Small intestine (tissue), 7 donors: Measurements from ENCODE around the gene NEUROD1. TPM values are rescaled to one million over a fixed set of nuclear protein-coding genes. Genes with fewer than 3 reads are reported as not detected.

Experiments
- DNase-seq, 2 donors: peaks; one replicate each; pipeline versions ENCODE4 v3.0.0 to v3.0.0-alpha.2; 2013
- FAIRE-seq: peaks from 2 replicates; lab custom pipeline; 2012; peaks lifted over from hg19 to GRCh38; lab: Jason Lieb, UNC
- H3K27ac ChIP-seq, 3 donors: one replicate each; pipeline ENCODE4 v1.5.1; 2013; ENCODE audit warnings: low read length in 2 of 3, mild to moderate bottlenecking in 2 of 3, control low read depth in 1 of 3, inconsistent platforms in 1 of 3, low read depth in 1 of 3, moderate library complexity in 1 of 3
- H3K27me3 ChIP-seq, 3 donors: one replicate each; pipeline ENCODE4 v1.6.1; 2013; ENCODE audit warnings: low read length in 3 of 3, inconsistent platforms in 1 of 3; ENCODE audit not compliant: control insufficient read depth in 3 of 3, insufficient read depth in 3 of 3
- H3K36me3 ChIP-seq, 3 donors: one replicate each; pipeline ENCODE4 v1.6.1; 2013; ENCODE audit warnings: low read length in 3 of 3, inconsistent platforms in 1 of 3, low read depth in 1 of 3, mild to moderate bottlenecking in 1 of 3, moderate library complexity in 1 of 3; ENCODE audit not compliant: control insufficient read depth in 3 of 3, insufficient read depth in 2 of 3
- H3K4me1 ChIP-seq, 3 donors: one replicate each; pipeline ENCODE4 v1.6.1; 2013; ENCODE audit warnings: low read length in 2 of 3, inconsistent platforms in 1 of 3, low read depth in 1 of 3, mild to moderate bottlenecking in 1 of 3, moderate library complexity in 1 of 3; ENCODE audit not compliant: control insufficient read depth in 3 of 3, insufficient read depth in 2 of 3
- H3K4me3 ChIP-seq, 3 donors: one replicate each; pipeline ENCODE4 v1.5.1; 2013; ENCODE audit warnings: low read length in 3 of 3, control low read depth in 1 of 3, inconsistent platforms in 1 of 3, low read depth in 1 of 3, mild to moderate bottlenecking in 1 of 3, moderate library complexity in 1 of 3
- H3K9me3 ChIP-seq, 2 donors: one replicate each; pipeline ENCODE4 v1.6.1; 2013; ENCODE audit warnings: low read depth in 1 of 2, low read length in 1 of 2; ENCODE audit not compliant: control insufficient read depth in 2 of 2, insufficient read depth in 1 of 2
- WGBS, 3 donors: extraction: QIAGEN DNeasy Blood & Tissue Kit; methylation state at CpG; one replicate each; pipeline ENCODE4 v1.1.7; 2013; 5-methylcytosine and 5-hydroxymethylcytosine counted together
- polyA plus RNA-seq, 4 donors: library from polyadenylated mRNA; stranded (reverse) in 3 of 4; unstranded in 1 of 4; fragments of 200-250 nt in 3 of 4; fragments of 120-200 nt in 1 of 4; gene quantifications; one replicate each; pipeline versions ENCODE4 v1.2.1 to v1.2.3, GENCODE V29; 2013
- donor health status: healthy with polysubstance abuse.
- donor health status: control.
- donor health status: control.
- donor health status: Bipolar disorder and iron deficiency.
- donor health status: healthy.

Gene NEUROD1
- polyA plus RNA-seq, 4 donors = 1.4 to 33.6 (median 3.5) TPM

DNA sequence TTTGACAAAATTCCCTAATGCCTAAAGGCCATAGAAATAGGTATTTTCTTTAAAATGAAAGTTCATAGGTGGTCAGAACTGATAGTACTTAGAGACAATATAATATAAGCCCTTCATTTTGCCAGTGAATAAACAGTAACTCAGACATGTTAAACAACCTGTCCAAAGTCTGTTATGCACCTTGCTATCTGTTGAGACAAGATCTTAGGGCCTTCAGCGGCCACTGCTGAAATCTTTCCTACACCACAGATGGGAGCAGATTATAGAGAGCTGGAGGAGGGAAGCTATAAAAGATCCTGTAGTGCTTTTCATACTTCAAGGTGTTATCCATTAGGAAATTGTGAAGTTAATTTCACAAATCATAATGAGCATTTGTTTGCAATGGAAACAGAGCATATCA, 37.2 kb downstream of the NEUROD1 start:
- no peaks in the 10 kb centered on the region for H3K4me1 ChIP-seq
- no peak overlapping the region for H3K4me3 ChIP-seq
- no peak overlapping the region for H3K27ac ChIP-seq
- DNase-seq (peak in 1 of 2 donors; percentile 48), FAIRE-seq (no peak)
- no peaks in the 10 kb centered on the region for H3K27me3 ChIP-seq
- 19 to 55% (median 38%) methylated on average over 1 of the region's 1 CpG for WGBS, 3 donors
- no peaks in the 10 kb centered on the region for H3K9me3 ChIP-seq
- H3K36me3 ChIP-seq = no peaks in the 10 kb centered on the region

DNA sequence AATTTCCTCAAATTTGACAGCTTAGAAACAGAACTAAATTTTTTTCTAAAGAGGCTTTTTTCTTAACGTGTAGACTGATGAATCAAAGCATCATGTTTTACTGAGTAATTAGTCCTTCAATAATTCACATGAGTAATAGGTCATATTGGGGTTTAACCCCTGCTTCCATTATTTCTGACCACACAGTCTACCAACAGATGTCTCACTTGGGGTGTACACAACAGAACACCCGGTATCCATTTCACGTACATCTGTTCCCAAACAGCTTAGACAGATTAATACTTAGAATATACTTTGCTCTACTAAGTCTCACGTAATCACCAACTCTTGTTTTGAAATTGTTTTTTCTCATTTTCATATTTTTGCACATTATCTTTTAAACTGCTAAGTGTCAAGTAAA, 38.2 kb downstream of the NEUROD1 start:
- no peaks in the 10 kb centered on the region for H3K27me3 ChIP-seq
- no peak overlapping the region for H3K4me3 ChIP-seq
- H3K36me3 ChIP-seq = no peaks in the 10 kb centered on the region
- H3K9me3 ChIP-seq = no peaks in the 10 kb centered on the region
- H3K27ac ChIP-seq = no peak overlapping the region
- no peaks in the 10 kb centered on the region for H3K4me1 ChIP-seq
- DNase-seq (no peak), FAIRE-seq (no peak)
- WGBS, 3 donors = 71 to 87% (median 80%) methylated on average over 4 of the region's 4 CpGs

DNA sequence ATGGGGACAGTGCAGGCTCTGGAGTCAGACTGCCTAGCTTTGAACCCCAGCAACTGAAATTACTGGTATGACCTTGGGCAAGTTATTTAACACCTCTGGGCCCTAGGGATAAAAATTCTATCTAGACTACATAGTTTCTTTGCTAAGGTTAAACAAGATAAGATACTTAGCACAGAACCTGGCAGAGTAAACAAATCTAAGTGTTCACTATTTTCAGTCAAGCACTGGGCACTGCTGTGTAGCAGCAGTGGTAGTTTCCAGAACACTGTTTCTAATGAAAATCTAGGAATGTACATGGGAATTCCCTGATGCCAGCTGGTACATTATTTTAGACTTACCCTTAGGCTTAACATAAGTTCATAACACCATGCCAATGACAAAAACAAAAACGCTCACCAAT, 40.6 kb downstream of the NEUROD1 start:
- no peak overlapping the region for H3K4me3 ChIP-seq
- H3K4me1 ChIP-seq = no peaks in the 10 kb centered on the region
- 0 to 63% (median 38%) methylated on average over 1 of the region's 1 CpG for WGBS, 3 donors
- DNase-seq = no peak
- no peaks in the 10 kb centered on the region for H3K36me3 ChIP-seq
- H3K27me3 ChIP-seq = no peaks in the 10 kb centered on the region
- no peak overlapping the region for H3K27ac ChIP-seq
- no peak for FAIRE-seq
- no peaks in the 10 kb centered on the region for H3K9me3 ChIP-seq

DNA sequence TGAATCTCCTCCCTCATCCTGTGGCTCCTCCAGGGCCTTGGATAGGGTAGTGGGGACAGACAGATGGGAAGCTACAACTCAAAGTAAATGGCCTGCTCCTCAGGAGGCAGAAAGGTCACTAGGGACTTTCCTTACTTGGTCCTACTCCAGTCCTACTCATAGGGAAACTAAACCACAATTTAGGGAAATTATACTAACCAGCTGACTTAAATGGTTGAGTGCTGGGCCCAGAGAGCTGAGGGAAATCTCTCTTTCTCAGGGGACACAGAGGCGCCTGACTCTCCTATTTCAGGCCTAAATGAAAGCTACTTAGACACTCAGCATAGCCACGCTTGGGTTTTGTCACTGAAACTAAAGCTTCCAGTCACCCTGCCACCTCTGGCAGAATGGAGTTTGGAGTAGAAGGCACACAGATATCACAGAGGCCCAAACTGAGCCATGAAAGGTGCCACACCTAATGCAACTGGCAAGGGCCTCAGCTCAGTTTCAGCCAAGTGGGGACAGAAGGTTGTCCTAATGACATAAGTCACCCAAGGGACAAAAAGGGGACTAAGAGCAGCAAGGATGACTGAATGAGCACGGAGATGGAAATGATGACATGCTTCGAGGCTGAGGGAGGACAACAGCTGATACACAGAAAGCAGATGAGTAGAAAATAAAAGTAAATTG, 47.5 kb downstream of the NEUROD1 start:
- Histone ChIP-seq H3K36me3 (no peaks in the 10 kb centered on the region), H3K27ac (no peak overlapping the region), H3K9me3 (no peaks in the 10 kb centered on the region), H3K4me3 (no peak overlapping the region), H3K4me1 (no peaks in the 10 kb centered on the region), H3K27me3 (no peaks in the 10 kb centered on the region)
- DNase-seq = no peak
- 84 to 96% (median 89%) methylated on average over 4 of the region's 4 CpGs for WGBS, 3 donors
- no peak for FAIRE-seq

DNA sequence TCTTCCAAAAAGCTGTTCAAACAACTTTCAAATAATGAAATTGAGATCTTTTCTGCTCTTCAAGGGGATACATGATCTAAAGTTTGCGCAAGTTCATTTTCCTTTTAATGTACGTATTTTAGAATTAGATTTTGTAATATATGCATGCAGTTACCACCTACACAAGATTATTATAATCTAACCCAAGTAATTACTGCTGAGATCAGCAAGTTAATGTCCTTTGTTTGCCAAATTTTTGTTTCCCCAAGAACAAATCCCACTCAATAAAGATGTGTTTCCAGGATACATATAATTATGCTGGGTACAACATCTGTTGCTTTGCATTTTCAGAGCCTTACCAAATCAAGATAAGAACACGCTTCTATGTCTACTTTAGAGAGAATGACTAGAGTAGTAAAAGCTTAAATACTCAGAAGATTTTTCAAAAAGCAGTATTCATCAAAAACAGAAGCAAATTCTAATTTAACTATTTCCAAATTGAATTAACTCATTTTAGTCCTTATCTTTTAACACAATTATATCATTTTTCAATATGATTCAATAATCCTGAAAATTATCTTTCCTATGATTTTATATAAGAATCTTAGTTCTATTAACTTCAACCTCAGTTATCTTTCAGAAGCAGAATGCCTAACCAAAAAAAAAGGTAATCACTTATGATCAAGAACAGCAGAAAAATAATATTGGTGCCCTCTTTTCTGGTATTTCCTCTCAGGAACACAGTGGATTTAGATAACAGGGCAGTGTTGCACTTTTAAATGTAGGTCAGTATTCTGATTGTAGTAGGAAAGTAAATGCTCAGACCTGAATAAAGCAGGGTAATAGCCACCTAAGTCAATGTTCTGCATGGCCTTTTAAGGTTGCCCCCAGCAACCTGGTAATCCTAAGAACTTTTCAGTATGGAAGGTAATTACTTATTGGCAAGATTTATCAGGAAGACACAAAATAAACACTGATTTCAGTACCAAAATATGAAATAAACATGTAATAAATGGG, 51.4 kb downstream of the NEUROD1 start:
- 89 to 94% (median 91%) methylated on average over 3 of the region's 3 CpGs for WGBS, 3 donors
- FAIRE-seq (no peak), DNase-seq (no peak)
- no peaks in the 10 kb centered on the region for H3K9me3 ChIP-seq
- H3K27me3 ChIP-seq = no peaks in the 10 kb centered on the region
- no peaks in the 10 kb centered on the region for H3K36me3 ChIP-seq
- H3K4me1 ChIP-seq = no peaks in the 10 kb centered on the region
- no peak overlapping the region for H3K27ac ChIP-seq
- no peak overlapping the region for H3K4me3 ChIP-seq

DNA sequence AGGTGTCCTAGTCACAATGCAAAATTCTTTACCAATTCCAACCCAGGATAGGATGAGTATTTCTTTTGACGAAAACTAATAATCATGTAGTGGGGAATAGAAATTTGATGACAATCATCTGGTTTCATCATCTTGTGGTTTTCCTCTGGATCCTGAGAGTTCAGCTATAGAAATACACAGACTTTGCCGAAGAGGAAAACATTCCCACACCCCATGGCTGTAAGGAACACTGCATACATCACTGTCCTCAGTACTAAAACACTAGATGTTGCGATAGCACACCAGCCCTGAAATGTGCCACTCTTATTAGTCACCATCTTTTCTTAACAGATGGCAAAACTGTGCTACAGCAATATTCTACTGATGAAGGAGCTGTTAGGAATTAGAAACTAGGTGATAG, 52.8 kb downstream of the NEUROD1 start:
- no peaks in the 10 kb centered on the region for H3K36me3 ChIP-seq
- no peak for FAIRE-seq
- 79 to 94% (median 88%) methylated on average over 3 of the region's 3 CpGs for WGBS, 3 donors

DNA sequence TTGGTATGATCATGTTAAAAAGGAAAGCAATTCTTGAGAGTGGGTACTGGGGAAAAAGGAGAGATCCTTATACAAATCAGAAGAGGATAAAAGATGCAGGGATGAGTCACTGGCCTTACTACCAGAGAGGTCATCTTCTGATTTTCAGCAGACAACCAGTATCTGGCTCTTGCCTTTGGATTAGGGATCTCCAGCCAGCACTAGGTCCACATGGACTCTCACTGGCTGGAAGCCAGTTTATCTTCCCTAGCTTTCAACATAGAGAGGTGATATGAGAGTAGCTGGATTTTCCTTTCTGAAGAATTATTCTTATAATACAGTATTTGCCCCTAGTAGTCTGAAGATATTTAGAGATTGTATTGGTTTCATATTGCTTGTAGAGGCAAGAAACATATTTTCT, 53.6 kb downstream of the NEUROD1 start:
- no peaks in the 10 kb centered on the region for H3K9me3 ChIP-seq
- FAIRE-seq = no peak
- H3K4me1 ChIP-seq = peaks cover 0 to 4% (median 0%) of the 10 kb centered on the region in 3 donors
- no peak overlapping the region for H3K27ac ChIP-seq
- no peaks in the 10 kb centered on the region for H3K27me3 ChIP-seq
- no peaks in the 10 kb centered on the region for H3K36me3 ChIP-seq
- H3K4me3 ChIP-seq = no peak overlapping the region
- DNase-seq = peak in 1 of 2 donors; percentile 20

More for the DNA sequence above, 52.8 kb downstream of the NEUROD1 start:
- Histone ChIP-seq H3K9me3 (no peaks in the 10 kb centered on the region), H3K4me3 (no peak overlapping the region), H3K27me3 (no peaks in the 10 kb centered on the region), H3K4me1 (peaks cover 0 to 2% (median 0%) of the 10 kb centered on the region in 3 donors), H3K27ac (no peak overlapping the region)
- no peak for DNase-seq
